HepG2 (cell line): ENCODE results near the gene USP19. TPM values are rescaled to one million over a fixed set of nuclear protein-coding genes. Genes with fewer than 3 reads are reported as not detected.

Source experiments
- HDAC2 ChIP-seq: sonication (generic); formaldehyde crosslinking; IDR thresholded peaks from 2 replicates; pipeline ENCODE4 v1.4.0; 2020; ENCODE audit warnings: missing genetic modification reagents
- TMF1 ChIP-seq: sonication (generic); formaldehyde crosslinking; IDR thresholded peaks from 2 replicates; pipeline ENCODE4 v1.8.1; 2022; ENCODE audit warnings: low read depth, missing genetic modification reagents
- ZNF296 ChIP-seq: sonication (generic); formaldehyde crosslinking; conservative IDR thresholded peaks from 2 replicates; pipeline ENCODE4 v1.5.0; 2020; ENCODE audit warnings: mild to moderate bottlenecking, missing genetic modification reagents
- ZNF460 ChIP-seq: sonication (generic); formaldehyde crosslinking; IDR thresholded peaks from 2 replicates; pipeline ENCODE4 v1.5.1; 2020; ENCODE audit warnings: missing genetic modification reagents, mild to moderate bottlenecking, borderline replicate concordance
- ZNF550 ChIP-seq: sonication (generic); formaldehyde crosslinking; IDR thresholded peaks from 2 replicates; pipeline ENCODE4 v1.4.0; 2020; ENCODE audit warnings: mild to moderate bottlenecking, missing genetic modification reagents, borderline replicate concordance
- ZNF572 ChIP-seq: sonication (generic); formaldehyde crosslinking; IDR thresholded peaks from 2 replicates; pipeline ENCODE4 v1.5.1; 2020; ENCODE audit warnings: mild to moderate bottlenecking, missing genetic modification reagents
- ZNF619 ChIP-seq: sonication (generic); formaldehyde crosslinking; IDR thresholded peaks from 2 replicates; pipeline ENCODE4 v1.4.0; 2020; ENCODE audit warnings: mild to moderate bottlenecking, missing genetic modification reagents
- polyA plus RNA-seq, 8 experiments: library from polyadenylated mRNA; depleted of rRNA in 3 of 8; stranded (reverse) in 7 of 8; unstranded in 1 of 8; fragments of >200 nt; fragmentation: Illumina TruSeq in 4 of 8; extraction: Trizol in 4 of 8; gene quantifications; 2 replicates each; pipeline versions ENCODE4 v1.2.1 to v1.2.3, GENCODE V29; 2011 to 2016; ENCODE audit warnings: low read depth in 4 of 8, missing spikeins in 1 of 8, mixed read lengths in 1 of 8; ENCODE audit not compliant: insufficient read depth in 1 of 8
- total RNA-seq, 5 experiments: library from RNA; depleted of rRNA; stranded (reverse); fragments of >200 nt; fragmentation: Illumina TruSeq; extraction: Trizol; gene quantifications; 2 replicates each; pipeline ENCODE4 v1.2.3, GENCODE V29; 2016; ENCODE audit warnings: low read depth in 1 of 5
- TF ChIP-seq, protein P1 (sequence below): sonication (generic); formaldehyde crosslinking; conservative IDR thresholded peaks from 2 replicates; pipeline ENCODE4 v1.4.0; 2020; ENCODE audit warnings: missing genetic modification reagents
- TF ChIP-seq, protein P2 (sequence below): sonication (generic); formaldehyde crosslinking; IDR thresholded peaks from 2 replicates; pipeline ENCODE4 v1.4.0; 2020; ENCODE audit warnings: low read depth, mild to moderate bottlenecking, missing genetic modification reagents
- TF ChIP-seq, protein P3 (sequence below): sonication (generic); formaldehyde crosslinking; IDR thresholded peaks from 2 replicates; pipeline ENCODE4 v1.5.1; 2020; ENCODE audit warnings: missing genetic modification reagents, mild to moderate bottlenecking, borderline replicate concordance
- TF ChIP-seq, protein P4 (sequence below): sonication (generic); formaldehyde crosslinking; IDR thresholded peaks from 2 replicates; pipeline ENCODE4 v1.4.0; 2020; ENCODE audit warnings: mild to moderate bottlenecking, low read depth, missing genetic modification reagents
- TF ChIP-seq, protein P5 (sequence below): sonication (generic); formaldehyde crosslinking; IDR thresholded peaks from 2 replicates; pipeline ENCODE4 v1.5.0; 2020; ENCODE audit warnings: mild to moderate bottlenecking, missing genetic modification reagents, borderline replicate concordance

Gene USP19
- total and polyA plus RNA-seq, 2 of the 13 experiments (the other 11 are each of a cell fraction or from before 2014, with no cell fraction given) = 28.3 to 31.7 TPM

DNA sequence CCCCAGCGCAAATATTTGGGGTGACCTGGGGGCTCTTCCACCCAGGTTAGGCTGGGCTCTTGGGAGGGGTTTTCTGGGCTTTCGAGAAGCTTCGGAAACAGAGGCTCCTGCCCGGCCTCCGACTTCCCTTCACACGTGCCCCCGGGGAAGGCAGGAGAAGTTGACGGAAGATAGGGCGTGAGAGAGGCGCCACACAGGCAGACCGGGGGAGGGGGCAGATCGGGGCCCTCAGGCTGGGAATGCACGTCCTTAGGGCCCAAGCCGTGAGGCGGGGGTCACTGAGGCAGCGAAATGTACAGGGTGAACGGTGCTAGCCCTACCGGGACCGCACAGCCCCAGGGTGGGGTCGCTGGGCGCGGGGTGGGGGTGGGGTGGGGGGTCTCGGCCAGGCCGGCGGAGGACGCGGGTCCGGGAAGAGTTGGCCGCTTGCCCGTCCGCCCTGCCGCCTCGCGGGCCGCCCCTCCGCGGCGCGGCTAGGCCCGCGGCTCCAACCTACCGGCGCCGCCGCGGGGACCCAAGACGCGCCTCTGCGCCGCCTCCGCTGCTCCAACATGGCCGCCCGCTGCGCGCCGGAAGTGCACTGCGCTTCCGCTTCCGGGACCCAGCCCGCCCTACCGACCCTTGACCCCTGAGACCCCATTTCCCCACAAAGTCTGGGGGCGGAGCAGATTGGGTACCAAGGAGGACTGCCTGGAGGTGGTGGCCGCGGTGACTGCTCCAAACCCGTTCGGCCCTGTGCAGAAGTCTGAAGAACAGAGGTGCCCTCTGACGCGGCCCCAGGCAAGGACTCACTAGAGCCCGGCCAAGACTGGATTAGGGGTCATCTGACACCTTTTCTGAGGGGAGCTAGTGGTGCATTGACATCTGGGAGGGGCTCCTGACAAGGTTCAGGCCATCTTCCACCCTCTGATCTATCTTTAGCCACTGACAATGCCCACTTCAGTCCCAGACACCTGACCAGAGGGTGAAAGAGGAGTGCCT, 45.4 kb upstream of the USP19 start, which contains the start of gene CCDC71 (continued):
- TF ChIP-seq, protein P1, sequence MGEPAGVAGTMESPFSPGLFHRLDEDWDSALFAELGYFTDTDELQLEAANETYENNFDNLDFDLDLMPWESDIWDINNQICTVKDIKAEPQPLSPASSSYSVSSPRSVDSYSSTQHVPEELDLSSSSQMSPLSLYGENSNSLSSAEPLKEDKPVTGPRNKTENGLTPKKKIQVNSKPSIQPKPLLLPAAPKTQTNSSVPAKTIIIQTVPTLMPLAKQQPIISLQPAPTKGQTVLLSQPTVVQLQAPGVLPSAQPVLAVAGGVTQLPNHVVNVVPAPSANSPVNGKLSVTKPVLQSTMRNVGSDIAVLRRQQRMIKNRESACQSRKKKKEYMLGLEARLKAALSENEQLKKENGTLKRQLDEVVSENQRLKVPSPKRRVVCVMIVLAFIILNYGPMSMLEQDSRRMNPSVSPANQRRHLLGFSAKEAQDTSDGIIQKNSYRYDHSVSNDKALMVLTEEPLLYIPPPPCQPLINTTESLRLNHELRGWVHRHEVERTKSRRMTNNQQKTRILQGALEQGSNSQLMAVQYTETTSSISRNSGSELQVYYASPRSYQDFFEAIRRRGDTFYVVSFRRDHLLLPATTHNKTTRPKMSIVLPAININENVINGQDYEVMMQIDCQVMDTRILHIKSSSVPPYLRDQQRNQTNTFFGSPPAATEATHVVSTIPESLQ = no peak
- TF ChIP-seq, protein P2, sequence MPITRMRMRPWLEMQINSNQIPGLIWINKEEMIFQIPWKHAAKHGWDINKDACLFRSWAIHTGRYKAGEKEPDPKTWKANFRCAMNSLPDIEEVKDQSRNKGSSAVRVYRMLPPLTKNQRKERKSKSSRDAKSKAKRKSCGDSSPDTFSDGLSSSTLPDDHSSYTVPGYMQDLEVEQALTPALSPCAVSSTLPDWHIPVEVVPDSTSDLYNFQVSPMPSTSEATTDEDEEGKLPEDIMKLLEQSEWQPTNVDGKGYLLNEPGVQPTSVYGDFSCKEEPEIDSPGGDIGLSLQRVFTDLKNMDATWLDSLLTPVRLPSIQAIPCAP (CRISPR knock-in tag) = no peak
- no peak for TF ChIP-seq ZNF296 (CRISPR knock-in tag)
- TF ChIP-seq, protein P3, sequence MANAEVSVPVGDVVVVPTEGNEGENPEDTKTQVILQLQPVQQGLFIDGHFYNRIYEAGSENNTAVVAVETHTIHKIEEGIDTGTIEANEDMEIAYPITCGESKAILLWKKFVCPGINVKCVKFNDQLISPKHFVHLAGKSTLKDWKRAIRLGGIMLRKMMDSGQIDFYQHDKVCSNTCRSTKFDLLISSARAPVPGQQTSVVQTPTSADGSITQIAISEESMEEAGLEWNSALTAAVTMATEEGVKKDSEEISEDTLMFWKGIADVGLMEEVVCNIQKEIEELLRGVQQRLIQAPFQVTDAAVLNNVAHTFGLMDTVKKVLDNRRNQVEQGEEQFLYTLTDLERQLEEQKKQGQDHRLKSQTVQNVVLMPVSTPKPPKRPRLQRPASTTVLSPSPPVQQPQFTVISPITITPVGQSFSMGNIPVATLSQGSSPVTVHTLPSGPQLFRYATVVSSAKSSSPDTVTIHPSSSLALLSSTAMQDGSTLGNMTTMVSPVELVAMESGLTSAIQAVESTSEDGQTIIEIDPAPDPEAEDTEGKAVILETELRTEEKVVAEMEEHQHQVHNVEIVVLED (CRISPR knock-in tag) = 0 out of 2 replicates have a peak, but pooled peaks have one; percentile 45
- TF ChIP-seq TMF1 (CRISPR knock-in tag) = no peak
- peak; percentile 33; the same call in 1 of the 2 replicates for TF ChIP-seq HDAC2 (CRISPR knock-in tag)
- TF ChIP-seq ZNF619 (CRISPR knock-in tag) = no peak
- no peak for TF ChIP-seq ZNF550 (CRISPR knock-in tag)
- TF ChIP-seq ZNF572 (CRISPR knock-in tag) = no peak
- TF ChIP-seq, protein P4, sequence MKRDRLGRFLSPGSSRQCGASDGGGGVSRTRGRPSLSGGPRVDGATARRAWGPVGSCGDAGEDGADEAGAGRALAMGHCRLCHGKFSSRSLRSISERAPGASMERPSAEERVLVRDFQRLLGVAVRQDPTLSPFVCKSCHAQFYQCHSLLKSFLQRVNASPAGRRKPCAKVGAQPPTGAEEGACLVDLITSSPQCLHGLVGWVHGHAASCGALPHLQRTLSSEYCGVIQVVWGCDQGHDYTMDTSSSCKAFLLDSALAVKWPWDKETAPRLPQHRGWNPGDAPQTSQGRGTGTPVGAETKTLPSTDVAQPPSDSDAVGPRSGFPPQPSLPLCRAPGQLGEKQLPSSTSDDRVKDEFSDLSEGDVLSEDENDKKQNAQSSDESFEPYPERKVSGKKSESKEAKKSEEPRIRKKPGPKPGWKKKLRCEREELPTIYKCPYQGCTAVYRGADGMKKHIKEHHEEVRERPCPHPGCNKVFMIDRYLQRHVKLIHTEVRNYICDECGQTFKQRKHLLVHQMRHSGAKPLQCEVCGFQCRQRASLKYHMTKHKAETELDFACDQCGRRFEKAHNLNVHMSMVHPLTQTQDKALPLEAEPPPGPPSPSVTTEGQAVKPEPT (CRISPR knock-in tag) = no peak
- no peak for TF ChIP-seq ZNF460 (CRISPR knock-in tag)
- TF ChIP-seq, protein P5, sequence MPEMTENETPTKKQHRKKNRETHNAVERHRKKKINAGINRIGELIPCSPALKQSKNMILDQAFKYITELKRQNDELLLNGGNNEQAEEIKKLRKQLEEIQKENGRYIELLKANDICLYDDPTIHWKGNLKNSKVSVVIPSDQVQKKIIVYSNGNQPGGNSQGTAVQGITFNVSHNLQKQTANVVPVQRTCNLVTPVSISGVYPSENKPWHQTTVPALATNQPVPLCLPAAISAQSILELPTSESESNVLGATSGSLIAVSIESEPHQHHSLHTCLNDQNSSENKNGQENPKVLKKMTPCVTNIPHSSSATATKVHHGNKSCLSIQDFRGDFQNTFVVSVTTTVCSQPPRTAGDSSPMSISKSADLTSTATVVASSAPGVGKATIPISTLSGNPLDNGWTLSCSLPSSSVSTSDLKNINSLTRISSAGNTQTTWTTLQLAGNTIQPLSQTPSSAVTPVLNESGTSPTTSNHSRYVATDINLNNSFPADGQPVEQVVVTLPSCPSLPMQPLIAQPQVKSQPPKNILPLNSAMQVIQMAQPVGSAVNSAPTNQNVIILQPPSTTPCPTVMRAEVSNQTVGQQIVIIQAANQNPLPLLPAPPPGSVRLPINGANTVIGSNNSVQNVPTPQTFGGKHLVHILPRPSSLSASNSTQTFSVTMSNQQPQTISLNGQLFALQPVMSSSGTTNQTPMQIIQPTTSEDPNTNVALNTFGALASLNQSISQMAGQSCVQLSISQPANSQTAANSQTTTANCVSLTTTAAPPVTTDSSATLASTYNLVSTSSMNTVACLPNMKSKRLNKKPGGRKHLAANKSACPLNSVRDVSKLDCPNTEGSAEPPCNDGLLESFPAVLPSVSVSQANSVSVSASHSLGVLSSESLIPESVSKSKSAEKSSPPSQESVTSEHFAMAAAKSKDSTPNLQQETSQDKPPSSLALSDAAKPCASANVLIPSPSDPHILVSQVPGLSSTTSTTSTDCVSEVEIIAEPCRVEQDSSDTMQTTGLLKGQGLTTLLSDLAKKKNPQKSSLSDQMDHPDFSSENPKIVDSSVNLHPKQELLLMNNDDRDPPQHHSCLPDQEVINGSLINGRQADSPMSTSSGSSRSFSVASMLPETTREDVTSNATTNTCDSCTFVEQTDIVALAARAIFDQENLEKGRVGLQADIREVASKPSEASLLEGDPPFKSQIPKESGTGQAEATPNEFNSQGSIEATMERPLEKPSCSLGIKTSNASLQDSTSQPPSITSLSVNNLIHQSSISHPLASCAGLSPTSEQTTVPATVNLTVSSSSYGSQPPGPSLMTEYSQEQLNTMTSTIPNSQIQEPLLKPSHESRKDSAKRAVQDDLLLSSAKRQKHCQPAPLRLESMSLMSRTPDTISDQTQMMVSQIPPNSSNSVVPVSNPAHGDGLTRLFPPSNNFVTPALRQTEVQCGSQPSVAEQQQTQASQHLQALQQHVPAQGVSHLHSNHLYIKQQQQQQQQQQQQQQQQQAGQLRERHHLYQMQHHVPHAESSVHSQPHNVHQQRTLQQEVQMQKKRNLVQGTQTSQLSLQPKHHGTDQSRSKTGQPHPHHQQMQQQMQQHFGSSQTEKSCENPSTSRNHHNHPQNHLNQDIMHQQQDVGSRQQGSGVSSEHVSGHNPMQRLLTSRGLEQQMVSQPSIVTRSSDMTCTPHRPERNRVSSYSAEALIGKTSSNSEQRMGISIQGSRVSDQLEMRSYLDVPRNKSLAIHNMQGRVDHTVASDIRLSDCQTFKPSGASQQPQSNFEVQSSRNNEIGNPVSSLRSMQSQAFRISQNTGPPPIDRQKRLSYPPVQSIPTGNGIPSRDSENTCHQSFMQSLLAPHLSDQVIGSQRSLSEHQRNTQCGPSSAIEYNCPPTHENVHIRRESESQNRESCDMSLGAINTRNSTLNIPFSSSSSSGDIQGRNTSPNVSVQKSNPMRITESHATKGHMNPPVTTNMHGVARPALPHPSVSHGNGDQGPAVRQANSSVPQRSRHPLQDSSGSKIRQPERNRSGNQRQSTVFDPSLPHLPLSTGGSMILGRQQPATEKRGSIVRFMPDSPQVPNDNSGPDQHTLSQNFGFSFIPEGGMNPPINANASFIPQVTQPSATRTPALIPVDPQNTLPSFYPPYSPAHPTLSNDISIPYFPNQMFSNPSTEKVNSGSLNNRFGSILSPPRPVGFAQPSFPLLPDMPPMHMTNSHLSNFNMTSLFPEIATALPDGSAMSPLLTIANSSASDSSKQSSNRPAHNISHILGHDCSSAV (CRISPR knock-in tag) = no peak
